ENCODE measurements around the gene TTC17. TPM values are rescaled to one million over a fixed set of nuclear protein-coding genes. Genes with fewer than 3 reads are reported as not detected.

The TTC17 gene
- total and polyA plus RNA-seq, 9 of the 15 experiments (the other 6 are each of a cell fraction or from before 2014, with no cell fraction given) = 19.7 to 99.1 (median 53.3) TPM

DNA sequence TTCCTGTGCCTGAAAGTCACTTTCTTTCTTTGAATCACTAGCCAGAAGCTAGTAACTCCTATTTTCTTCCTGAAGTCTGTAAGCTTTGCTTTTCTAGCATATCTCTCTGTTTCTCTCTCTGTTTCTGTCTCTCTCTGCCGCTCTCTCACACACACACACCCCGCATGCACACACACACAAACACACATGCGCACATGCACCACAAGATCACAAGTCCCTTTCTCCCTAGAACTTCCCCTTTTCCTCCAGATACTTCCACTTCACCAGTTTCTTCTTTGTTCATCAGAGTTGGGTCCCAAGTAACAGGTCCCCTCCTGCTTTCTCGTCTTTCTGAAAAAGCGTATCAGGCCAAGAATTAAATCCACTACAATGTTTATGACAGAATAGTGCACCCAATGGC lies 173.3 kb downstream of the TTC17 start (continued):
- no peak for TF ChIP-seq KDM2B (CRISPR knock-in tag; IDR thresholded peaks at IDR 0.05)

DNA sequence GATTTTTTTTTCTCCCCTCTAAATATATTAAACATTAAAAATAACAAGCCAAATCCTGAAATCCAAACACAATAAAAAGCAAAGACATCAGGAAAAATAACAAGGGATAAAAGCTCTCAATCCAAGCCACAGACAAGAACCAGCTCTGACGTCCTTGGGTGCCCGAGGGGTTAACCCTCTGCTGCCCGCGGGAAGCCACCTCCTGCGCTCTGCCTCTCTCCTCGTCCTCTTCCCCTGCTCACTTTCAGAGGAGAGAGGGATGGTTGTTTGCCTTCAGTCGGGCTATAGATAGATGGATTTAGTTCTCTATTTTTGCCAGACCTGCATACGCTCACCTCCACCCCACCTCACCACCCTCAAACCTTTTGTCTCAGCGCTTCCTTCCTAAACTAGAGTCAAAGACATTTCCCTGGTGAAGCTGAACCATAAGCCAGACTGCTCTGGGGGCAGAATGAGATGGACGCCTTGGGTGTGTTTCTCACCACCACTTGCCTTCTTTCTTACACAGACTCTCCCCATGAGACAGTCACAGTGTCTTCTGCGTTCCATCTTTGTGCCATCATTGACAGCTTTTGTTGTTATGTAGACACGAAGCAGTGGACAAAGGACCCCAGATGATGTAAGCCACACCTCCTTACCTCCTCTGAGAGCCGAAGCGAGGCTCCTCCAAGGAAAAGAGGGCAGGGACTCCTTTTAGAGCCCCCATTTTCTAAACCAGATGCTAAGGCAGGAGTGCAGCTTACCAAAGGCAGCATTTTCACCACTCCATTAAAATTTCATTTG lies 179.3 kb downstream of the TTC17 start:
- no peak overlapping the region for H3K27ac ChIP-seq (ENCODE audit: extremely low read depth, low read depth, low read length)
- DNase-seq (ENCODE audit: extremely low read depth in 1 of 4, low spot score in 3 of 4) (no peak), FAIRE-seq (no peak), ATAC-seq (no peak)
- H3K4me3 ChIP-seq = no peak overlapping the region
- no peak overlapping the region for H3K4me2 ChIP-seq (ENCODE audit: insufficient read depth, low read length)
- H3K79me2 ChIP-seq (ENCODE audit: control insufficient read depth, insufficient read depth, low read length) = no peaks in the 10 kb centered on the region
- no peaks in the 10 kb centered on the region for H3K9me3 ChIP-seq (replicated peaks; ENCODE audit: control insufficient read depth, insufficient read depth, low read depth, low read length)
- intact Hi-C loops (cut with micrococcal nuclease) = no loop called here
- no peaks in the 10 kb centered on the region for H3K4me1 ChIP-seq (replicated peaks in 1 of 2; ENCODE audit: control insufficient read depth in 2 of 2, insufficient read depth in 2 of 2, low read length in 2 of 2)
- under 1% methylated on average over 14 of the region's 14 CpGs for WGBS (ENCODE audit: insufficient coverage, low coverage, missing lambda C conversion rate)
- H2AFZ ChIP-seq (ENCODE audit: low read depth, low read length) = no peak overlapping the region
- H3K9me1 ChIP-seq (ENCODE audit: control insufficient read depth, insufficient read depth, low read length) = no peaks in the 10 kb centered on the region
- TF ChIP-seq, protein P1, sequence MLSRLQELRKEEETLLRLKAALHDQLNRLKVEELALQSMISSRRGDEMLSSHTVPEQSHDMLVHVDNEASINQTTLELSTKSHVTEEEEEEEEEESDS (CRISPR knock-in tag; IDR thresholded peaks at IDR 0.05) = no peak
- TF ChIP-seq ZZZ3 (IDR thresholded peaks at IDR 0.05) (no peak), ZNF146 (CRISPR knock-in tag; IDR thresholded peaks at IDR 0.05; ENCODE audit: unreplicated experiment) (no peak), C11orf30 (IDR thresholded peaks at IDR 0.05; ENCODE audit: low read depth) (no peak), SREBF2 (CRISPR knock-in tag; IDR thresholded peaks at IDR 0.05) (no peak), ZNF24 (IDR thresholded peaks at IDR 0.05) (no peak), ZNF224 (CRISPR knock-in tag; IDR thresholded peaks at IDR 0.05) (no peak), ZC3H8 (IDR thresholded peaks at IDR 0.05) (no peak), HEY1 (CRISPR knock-in tag; IDR thresholded peaks at IDR 0.05; ENCODE audit: borderline replicate concordance) (no peak), NFYB (IDR thresholded peaks at IDR 0.05; ENCODE audit: extremely low read depth, insufficient read length) (no peak), TGIF2 (CRISPR knock-in tag; IDR thresholded peaks at IDR 0.05) (no peak)
- TF ChIP-seq, protein P2, sequence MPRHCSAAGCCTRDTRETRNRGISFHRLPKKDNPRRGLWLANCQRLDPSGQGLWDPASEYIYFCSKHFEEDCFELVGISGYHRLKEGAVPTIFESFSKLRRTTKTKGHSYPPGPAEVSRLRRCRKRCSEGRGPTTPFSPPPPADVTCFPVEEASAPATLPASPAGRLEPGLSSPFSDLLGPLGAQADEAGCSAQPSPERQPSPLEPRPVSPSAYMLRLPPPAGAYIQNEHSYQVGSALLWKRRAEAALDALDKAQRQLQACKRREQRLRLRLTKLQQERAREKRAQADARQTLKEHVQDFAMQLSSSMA (CRISPR knock-in tag; IDR thresholded peaks at IDR 0.05) = no peak
- TF ChIP-seq, protein P3, sequence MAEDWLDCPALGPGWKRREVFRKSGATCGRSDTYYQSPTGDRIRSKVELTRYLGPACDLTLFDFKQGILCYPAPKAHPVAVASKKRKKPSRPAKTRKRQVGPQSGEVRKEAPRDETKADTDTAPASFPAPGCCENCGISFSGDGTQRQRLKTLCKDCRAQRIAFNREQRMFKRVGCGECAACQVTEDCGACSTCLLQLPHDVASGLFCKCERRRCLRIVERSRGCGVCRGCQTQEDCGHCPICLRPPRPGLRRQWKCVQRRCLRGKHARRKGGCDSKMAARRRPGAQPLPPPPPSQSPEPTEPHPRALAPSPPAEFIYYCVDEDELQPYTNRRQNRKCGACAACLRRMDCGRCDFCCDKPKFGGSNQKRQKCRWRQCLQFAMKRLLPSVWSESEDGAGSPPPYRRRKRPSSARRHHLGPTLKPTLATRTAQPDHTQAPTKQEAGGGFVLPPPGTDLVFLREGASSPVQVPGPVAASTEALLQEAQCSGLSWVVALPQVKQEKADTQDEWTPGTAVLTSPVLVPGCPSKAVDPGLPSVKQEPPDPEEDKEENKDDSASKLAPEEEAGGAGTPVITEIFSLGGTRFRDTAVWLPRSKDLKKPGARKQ (CRISPR knock-in tag; IDR thresholded peaks at IDR 0.05) = no peak
- TF ChIP-seq, protein P4, sequence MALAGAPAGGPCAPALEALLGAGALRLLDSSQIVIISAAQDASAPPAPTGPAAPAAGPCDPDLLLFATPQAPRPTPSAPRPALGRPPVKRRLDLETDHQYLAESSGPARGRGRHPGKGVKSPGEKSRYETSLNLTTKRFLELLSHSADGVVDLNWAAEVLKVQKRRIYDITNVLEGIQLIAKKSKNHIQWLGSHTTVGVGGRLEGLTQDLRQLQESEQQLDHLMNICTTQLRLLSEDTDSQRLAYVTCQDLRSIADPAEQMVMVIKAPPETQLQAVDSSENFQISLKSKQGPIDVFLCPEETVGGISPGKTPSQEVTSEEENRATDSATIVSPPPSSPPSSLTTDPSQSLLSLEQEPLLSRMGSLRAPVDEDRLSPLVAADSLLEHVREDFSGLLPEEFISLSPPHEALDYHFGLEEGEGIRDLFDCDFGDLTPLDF (CRISPR knock-in tag; IDR thresholded peaks at IDR 0.05) = no peak
- POLR2A ChIA-PET = no interaction called here
- H4K20me1 ChIP-seq (replicated peaks; ENCODE audit: control insufficient read depth, insufficient read depth, low read length) = no peaks in the 10 kb centered on the region
- CTCF ChIA-PET (ENCODE audit: low intra/inter-chr PET ratio) = no interaction called here
- no peak overlapping the region for H3K9ac ChIP-seq (ENCODE audit: insufficient read depth in 1 of 2, low read depth in 2 of 2, low read length in 2 of 2)
- no TSS peak for BruUV-seq (replicated peaks)
- in situ Hi-C loops (cut with MboI) = no loop called here
- H3K27me3 ChIP-seq (ENCODE audit: control insufficient read depth in 2 of 2, insufficient read depth in 2 of 2, low read length in 2 of 2) = peaks cover 2 to 19% of the 10 kb centered on the region in 2 experiments; a peak in 3 of 5 replicates
- no peaks in the 10 kb centered on the region for H3K36me3 ChIP-seq (ENCODE audit: control insufficient read depth, insufficient read depth, low read length)

Measured in K562 (cell line).